Measurements from ENCODE around the gene MCF2L. TPM values are rescaled to one million over a fixed set of nuclear protein-coding genes. Genes with fewer than 3 reads are reported as not detected.
A peak's percentile ranks its signal among the peaks of the same experiment; 100 is the strongest.

The MCF2L gene
- total RNA-seq, 8 experiments from 2014 or later, result 1.2 to 33.9 (median 24.7) TPM

- Histone ChIP-seq H3K4me1 (replicated peaks in 1 of 2) (no peaks in the 10 kb centered on the region), H3K4me3 (no peak overlapping the region), H3K27ac (no peak overlapping the region)
- peak in 3 of 8 experiments; percentile 17 to 20 (median 19) for ATAC-seq (replicated peaks in 6 of 8)
- WGBS, 10 experiments, result 10 to 100% (median 75%) methylated on average over 1 to 7 of the region's 31 CpGs; no CpG with 5 or more reads in 4 of the 10 experiments
- in situ Hi-C loops (cut with MboI; ENCODE audit: low pct_unique_long_range_greater_than_20kb in 2 of 9, low sequenced_read_pairs in 9 of 9, unreplicated experiment in 9 of 9), result no loop called here
Measured at GRCh38 chr13:113014752-113015745, 46.0 kb downstream of the MCF2L start.

- no peaks in the 10 kb centered on the region for H3K4me1 ChIP-seq (replicated peaks in 1 of 2)
- no peak for ATAC-seq (replicated peaks in 6 of 8)
- 78 to 100% (median 88%) methylated on average over 1 to 8 of the region's 22 CpGs; no CpG with 5 or more reads in 5 of the 10 experiments for WGBS, 10 experiments
- in situ Hi-C loops (cut with MboI; ENCODE audit: low pct_unique_long_range_greater_than_20kb in 2 of 9, low sequenced_read_pairs in 9 of 9, unreplicated experiment in 9 of 9), result no loop called here
- no peak overlapping the region for H3K4me3 ChIP-seq
- H3K27ac ChIP-seq, result no peak overlapping the region
Measured at GRCh38 chr13:113015826-113016525, 47.0 kb downstream of the MCF2L start.

- in situ Hi-C loops (cut with MboI; ENCODE audit: low pct_unique_long_range_greater_than_20kb in 2 of 9, low sequenced_read_pairs in 9 of 9, unreplicated experiment in 9 of 9), result no loop called here
- no peaks in the 10 kb centered on the region for H3K4me1 ChIP-seq (replicated peaks in 1 of 2)
- 20 to 100% (median 81%) methylated on average over 1 to 5 of the region's 41 CpGs; no CpG with 5 or more reads in 5 of the 10 experiments for WGBS, 10 experiments
- no peak for ATAC-seq (replicated peaks in 6 of 8)
- no peak overlapping the region for H3K27ac ChIP-seq
- no peak overlapping the region for H3K4me3 ChIP-seq
Measured at GRCh38 chr13:113016526-113017295, 47.7 kb downstream of the MCF2L start.

- 20 to 95% (median 87%) methylated on average over 2 to 18 of the region's 29 CpGs; no CpG with 5 or more reads in 5 of the 10 experiments for WGBS, 10 experiments
- H3K27ac ChIP-seq, result no peak overlapping the region
- in situ Hi-C loops (cut with MboI; ENCODE audit: low pct_unique_long_range_greater_than_20kb in 2 of 9, low sequenced_read_pairs in 9 of 9, unreplicated experiment in 9 of 9), result no loop called here
- ATAC-seq (replicated peaks in 6 of 8), result no peak
- H3K4me1 ChIP-seq (replicated peaks in 1 of 2), result peaks cover 2 to 6% of the 10 kb centered on the region in 2 donors
- H3K4me3 ChIP-seq, result no peak overlapping the region
Measured at GRCh38 chr13:113017506-113018215, 48.6 kb downstream of the MCF2L start.

- Histone ChIP-seq H3K4me3 (no peak overlapping the region), H3K4me1 (replicated peaks in 1 of 2) (peaks cover 9 to 13% of the 10 kb centered on the region in 2 donors), H3K27ac (no peak overlapping the region)
- 63 to 92% (median 81%) methylated on average over 2 to 16 of the region's 33 CpGs; no CpG with 5 or more reads in 4 of the 10 experiments for WGBS, 10 experiments
- ATAC-seq (replicated peaks in 6 of 8), result no peak
- in situ Hi-C loops (cut with MboI; ENCODE audit: low pct_unique_long_range_greater_than_20kb in 2 of 9, low sequenced_read_pairs in 9 of 9, unreplicated experiment in 9 of 9), result no loop called here
Measured at GRCh38 chr13:113018676-113019465, 49.9 kb downstream of the MCF2L start.

GRCh38 chr13:113020323-113021080 lies 51.5 kb downstream of the MCF2L start:
- H3K4me3 ChIP-seq, result no peak overlapping the region
- ATAC-seq (replicated peaks in 6 of 8), result no peak
- H3K27ac ChIP-seq, result no peak overlapping the region
- H3K4me1 ChIP-seq (replicated peaks in 1 of 2), result peaks cover 9 to 13% of the 10 kb centered on the region in 2 donors
- in situ Hi-C loops (cut with MboI; ENCODE audit: low pct_unique_long_range_greater_than_20kb in 2 of 9, low sequenced_read_pairs in 9 of 9, unreplicated experiment in 9 of 9), result no loop called here
- WGBS, 10 experiments, result 70 to 100% (median 80%) methylated on average over 1 to 4 of the region's 17 CpGs; no CpG with 5 or more reads in 4 of the 10 experiments

- no peak for ATAC-seq (replicated peaks in 6 of 8)
- Histone ChIP-seq H3K4me1 (replicated peaks in 1 of 2) (peaks cover 9 to 13% of the 10 kb centered on the region in 2 donors), H3K27ac (no peak overlapping the region), H3K4me3 (no peak overlapping the region)
- in situ Hi-C loops (cut with MboI; ENCODE audit: low pct_unique_long_range_greater_than_20kb in 2 of 9, low sequenced_read_pairs in 9 of 9, unreplicated experiment in 9 of 9), result no loop called here
- 60 to 100% (median 91%) methylated on average over 1 to 5 of the region's 14 CpGs; no CpG with 5 or more reads in 5 of the 10 experiments for WGBS, 10 experiments
Measured at GRCh38 chr13:113021391-113021790, 52.4 kb downstream of the MCF2L start.

GRCh38 chr13:113021811-113022210 lies 52.8 kb downstream of the MCF2L start:
- in situ Hi-C loops (cut with MboI; ENCODE audit: low pct_unique_long_range_greater_than_20kb in 2 of 9, low sequenced_read_pairs in 9 of 9, unreplicated experiment in 9 of 9), result no loop called here
- no peak for ATAC-seq (replicated peaks in 6 of 8)
- Histone ChIP-seq H3K4me1 (replicated peaks in 1 of 2) (peaks cover 9 to 13% of the 10 kb centered on the region in 2 donors), H3K4me3 (no peak overlapping the region), H3K27ac (no peak overlapping the region)
- 82 to 100% (median 89%) methylated on average over 1 to 5 of the region's 7 CpGs; no CpG with 5 or more reads in 5 of the 10 experiments for WGBS, 10 experiments

- no CpG with 5 or more reads among the region's 23 CpGs for WGBS, 10 experiments
- in situ Hi-C loops (cut with MboI; ENCODE audit: low pct_unique_long_range_greater_than_20kb in 2 of 9, low sequenced_read_pairs in 9 of 9, unreplicated experiment in 9 of 9), result no loop called here
- ATAC-seq (replicated peaks in 6 of 8), result peak in 3 of 8 experiments; percentile 9 to 26 (median 15)
- Histone ChIP-seq H3K27ac (no peak overlapping the region), H3K4me1 (replicated peaks in 1 of 2) (peaks cover 9 to 13% of the 10 kb centered on the region in 2 donors), H3K4me3 (no peak overlapping the region)
Measured at GRCh38 chr13:113022391-113022744, 53.4 kb downstream of the MCF2L start.

GRCh38 chr13:113022745-113023574 lies 53.9 kb downstream of the MCF2L start:
- WGBS, 10 experiments, result 0 to 43% (median 10%) methylated on average over 1 to 14 of the region's 39 CpGs; no CpG with 5 or more reads in 1 of the 10 experiments
- H3K4me1 ChIP-seq (replicated peaks in 1 of 2), result peaks cover 9 to 13% of the 10 kb centered on the region in 2 donors
- H3K4me3 ChIP-seq, result no peak overlapping the region
- H3K27ac ChIP-seq, result no peak overlapping the region
- ATAC-seq (replicated peaks in 6 of 8), result peak in 6 of 8 experiments; percentile 31 to 80 (median 77)
- in situ Hi-C loops (cut with MboI; ENCODE audit: low pct_unique_long_range_greater_than_20kb in 2 of 9, low sequenced_read_pairs in 9 of 9, unreplicated experiment in 9 of 9), result no loop called here

All from motor neuron (in vitro differentiated cells).